ENCODE results near the gene LCE3D. TPM values are rescaled to one million over a fixed set of nuclear protein-coding genes. Genes with fewer than 3 reads are reported as not detected.

LCE3D gene
- total and polyA plus RNA-seq, 10 of the 15 experiments (the other 5 are each of a cell fraction or from before 2014, with no cell fraction given) = 0.27 TPM; not detected in 9

DNA sequence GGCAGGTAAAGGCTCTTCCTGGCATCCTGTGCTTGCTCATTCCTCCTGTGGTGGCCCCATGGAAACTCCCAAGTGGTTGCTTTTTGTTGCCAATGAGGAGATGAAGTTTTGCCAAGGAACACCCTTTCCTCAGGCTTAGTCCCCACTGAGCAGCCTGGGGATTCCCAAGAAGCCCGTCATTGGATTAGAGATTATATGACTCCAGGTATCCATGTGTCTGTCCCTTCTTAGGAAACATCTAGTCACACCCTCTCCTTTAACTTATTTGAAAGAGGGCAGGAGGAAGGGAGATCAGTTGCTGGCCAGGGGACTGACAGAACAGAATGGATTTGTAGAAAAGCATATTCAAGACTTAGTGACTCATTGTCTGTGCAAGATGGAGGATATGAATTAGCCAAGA, 46.4 kb upstream of the LCE3D start:
- Histone ChIP-seq H3K4me3 (no peak overlapping the region), H2AFZ (ENCODE audit: control insufficient read depth, low read depth, low read length) (no peak overlapping the region), H3K4me1 (ENCODE audit: control insufficient read depth, insufficient read depth, low read length) (no peaks in the 10 kb centered on the region), H3K79me2 (ENCODE audit: control insufficient read depth, insufficient read depth, low read length) (no peaks in the 10 kb centered on the region), H3K9me3 (replicated peaks; ENCODE audit: control insufficient read depth, insufficient read depth, low read length) (no peaks in the 10 kb centered on the region), H3K27ac (ENCODE audit: control insufficient read depth, insufficient read depth) (no peak overlapping the region), H3K4me2 (ENCODE audit: control insufficient read depth, insufficient read depth) (no peak overlapping the region), H3K9ac (ENCODE audit: control insufficient read depth, insufficient read depth, low read length) (no peak overlapping the region), H3K36me3 (ENCODE audit: control insufficient read depth in 2 of 2, insufficient read depth in 2 of 2, low read length in 1 of 2) (no peaks in the 10 kb centered on the region), H4K20me1 (ENCODE audit: control insufficient read depth, insufficient read depth) (no peaks in the 10 kb centered on the region), H3K27me3 (replicated peaks in 1 of 2; ENCODE audit: control insufficient read depth in 2 of 2, insufficient read depth in 2 of 2, low read length in 1 of 2) (no peaks in the 10 kb centered on the region)
- intact Hi-C loops (cut with micrococcal nuclease; ENCODE audit: unreplicated experiment) = loop anchor here (10.0 kb wide), 1 partner anchor 132 kb away; no protein-coding TSS in a partner anchor
- in situ Hi-C loops (cut with MboI) = no loop called here
- BruUV-seq (replicated peaks) = no TSS peak
- ChIA-PET POLR2A (no interaction called here), RAD21 (ENCODE audit: unreplicated experiment) (no interaction called here), CTCF (no interaction called here), SMC1A (ENCODE audit: uncharacterized antibody, unreplicated experiment) (no interaction called here)
- no peak for DNase-seq (ENCODE audit: low read depth, low spot score)
- ATAC-seq = no peak
- WGBS (ENCODE audit: insufficient coverage, insufficient replicate concordance, low lambda C conversion rate, missing lambda C conversion rate) = 33% methylated on average over 1 of the region's 1 CpG
- no peak for FAIRE-seq
- TF ChIP-seq BCL11A (IDR thresholded peaks at IDR 0.05; ENCODE audit: low read depth, low read length) = no peak
- no peak for TF ChIP-seq POU2F2 (IDR thresholded peaks at IDR 0.05; ENCODE audit: borderline replicate concordance, low read depth, low read length)
- TF ChIP-seq, protein P1, sequence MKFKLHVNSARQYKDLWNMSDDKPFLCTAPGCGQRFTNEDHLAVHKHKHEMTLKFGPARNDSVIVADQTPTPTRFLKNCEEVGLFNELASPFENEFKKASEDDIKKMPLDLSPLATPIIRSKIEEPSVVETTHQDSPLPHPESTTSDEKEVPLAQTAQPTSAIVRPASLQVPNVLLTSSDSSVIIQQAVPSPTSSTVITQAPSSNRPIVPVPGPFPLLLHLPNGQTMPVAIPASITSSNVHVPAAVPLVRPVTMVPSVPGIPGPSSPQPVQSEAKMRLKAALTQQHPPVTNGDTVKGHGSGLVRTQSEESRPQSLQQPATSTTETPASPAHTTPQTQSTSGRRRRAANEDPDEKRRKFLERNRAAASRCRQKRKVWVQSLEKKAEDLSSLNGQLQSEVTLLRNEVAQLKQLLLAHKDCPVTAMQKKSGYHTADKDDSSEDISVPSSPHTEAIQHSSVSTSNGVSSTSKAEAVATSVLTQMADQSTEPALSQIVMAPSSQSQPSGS (IDR thresholded peaks at IDR 0.05; ENCODE audit: low read length) = no peak
- TF ChIP-seq KAT2A (conservative IDR thresholded peaks at IDR 0.05; ENCODE audit: control insufficient read depth, low read depth, low read length) = no peak
- TF ChIP-seq ZNF217 (IDR thresholded peaks at IDR 0.05) = no peak
- TF ChIP-seq, protein P2, sequence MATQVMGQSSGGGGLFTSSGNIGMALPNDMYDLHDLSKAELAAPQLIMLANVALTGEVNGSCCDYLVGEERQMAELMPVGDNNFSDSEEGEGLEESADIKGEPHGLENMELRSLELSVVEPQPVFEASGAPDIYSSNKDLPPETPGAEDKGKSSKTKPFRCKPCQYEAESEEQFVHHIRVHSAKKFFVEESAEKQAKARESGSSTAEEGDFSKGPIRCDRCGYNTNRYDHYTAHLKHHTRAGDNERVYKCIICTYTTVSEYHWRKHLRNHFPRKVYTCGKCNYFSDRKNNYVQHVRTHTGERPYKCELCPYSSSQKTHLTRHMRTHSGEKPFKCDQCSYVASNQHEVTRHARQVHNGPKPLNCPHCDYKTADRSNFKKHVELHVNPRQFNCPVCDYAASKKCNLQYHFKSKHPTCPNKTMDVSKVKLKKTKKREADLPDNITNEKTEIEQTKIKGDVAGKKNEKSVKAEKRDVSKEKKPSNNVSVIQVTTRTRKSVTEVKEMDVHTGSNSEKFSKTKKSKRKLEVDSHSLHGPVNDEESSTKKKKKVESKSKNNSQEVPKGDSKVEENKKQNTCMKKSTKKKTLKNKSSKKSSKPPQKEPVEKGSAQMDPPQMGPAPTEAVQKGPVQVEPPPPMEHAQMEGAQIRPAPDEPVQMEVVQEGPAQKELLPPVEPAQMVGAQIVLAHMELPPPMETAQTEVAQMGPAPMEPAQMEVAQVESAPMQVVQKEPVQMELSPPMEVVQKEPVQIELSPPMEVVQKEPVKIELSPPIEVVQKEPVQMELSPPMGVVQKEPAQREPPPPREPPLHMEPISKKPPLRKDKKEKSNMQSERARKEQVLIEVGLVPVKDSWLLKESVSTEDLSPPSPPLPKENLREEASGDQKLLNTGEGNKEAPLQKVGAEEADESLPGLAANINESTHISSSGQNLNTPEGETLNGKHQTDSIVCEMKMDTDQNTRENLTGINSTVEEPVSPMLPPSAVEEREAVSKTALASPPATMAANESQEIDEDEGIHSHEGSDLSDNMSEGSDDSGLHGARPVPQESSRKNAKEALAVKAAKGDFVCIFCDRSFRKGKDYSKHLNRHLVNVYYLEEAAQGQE (IDR thresholded peaks at IDR 0.05; ENCODE audit: low read depth, low read length) = no peak
- no peak for TF ChIP-seq RBBP5 (conservative IDR thresholded peaks at IDR 0.05)
- no peak for TF ChIP-seq NFIC (IDR thresholded peaks at IDR 0.05; ENCODE audit: low read depth, low read length)
- no peak for TF ChIP-seq MXI1 (IDR thresholded peaks at IDR 0.05; ENCODE audit: low read depth, low read length)
- TF ChIP-seq ZZZ3 (IDR thresholded peaks at IDR 0.05; ENCODE audit: control insufficient read depth, insufficient read length, low read depth) = no peak
- TF ChIP-seq, protein P3, sequence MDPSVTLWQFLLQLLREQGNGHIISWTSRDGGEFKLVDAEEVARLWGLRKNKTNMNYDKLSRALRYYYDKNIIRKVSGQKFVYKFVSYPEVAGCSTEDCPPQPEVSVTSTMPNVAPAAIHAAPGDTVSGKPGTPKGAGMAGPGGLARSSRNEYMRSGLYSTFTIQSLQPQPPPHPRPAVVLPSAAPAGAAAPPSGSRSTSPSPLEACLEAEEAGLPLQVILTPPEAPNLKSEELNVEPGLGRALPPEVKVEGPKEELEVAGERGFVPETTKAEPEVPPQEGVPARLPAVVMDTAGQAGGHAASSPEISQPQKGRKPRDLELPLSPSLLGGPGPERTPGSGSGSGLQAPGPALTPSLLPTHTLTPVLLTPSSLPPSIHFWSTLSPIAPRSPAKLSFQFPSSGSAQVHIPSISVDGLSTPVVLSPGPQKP (IDR thresholded peaks at IDR 0.05; ENCODE audit: low read depth, low read length) = no peak
- TF ChIP-seq ATF7 (IDR thresholded peaks at IDR 0.05; ENCODE audit: low read depth) = no peak
- TF ChIP-seq, protein P4, sequence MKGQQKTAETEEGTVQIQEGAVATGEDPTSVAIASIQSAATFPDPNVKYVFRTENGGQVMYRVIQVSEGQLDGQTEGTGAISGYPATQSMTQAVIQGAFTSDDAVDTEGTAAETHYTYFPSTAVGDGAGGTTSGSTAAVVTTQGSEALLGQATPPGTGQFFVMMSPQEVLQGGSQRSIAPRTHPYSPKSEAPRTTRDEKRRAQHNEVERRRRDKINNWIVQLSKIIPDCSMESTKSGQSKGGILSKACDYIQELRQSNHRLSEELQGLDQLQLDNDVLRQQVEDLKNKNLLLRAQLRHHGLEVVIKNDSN (IDR thresholded peaks at IDR 0.05; ENCODE audit: borderline replicate concordance, extremely low read length, insufficient read depth, low read depth, low read length) = no peak
- no peak for TF ChIP-seq CEBPB (IDR thresholded peaks at IDR 0.05; ENCODE audit: borderline replicate concordance in 1 of 2, low read depth in 2 of 2, low read length in 2 of 2)
- TF ChIP-seq ASH2L (IDR thresholded peaks at IDR 0.05; ENCODE audit: borderline replicate concordance, low read depth) = no peak
- no peak for TF ChIP-seq TCF7 (IDR thresholded peaks at IDR 0.05; ENCODE audit: borderline replicate concordance)
- no peak for TF ChIP-seq ZNF207 (IDR thresholded peaks at IDR 0.05; ENCODE audit: borderline replicate concordance)
